HCT116 (cell line): ENCODE results near the gene FAM229A. TPM values are rescaled to one million over a fixed set of nuclear protein-coding genes. Genes with fewer than 3 reads are reported as not detected.
A peak's percentile ranks its signal among the peaks of the same experiment; 100 is the strongest.

Source experiments
- ATAC-seq: fragments of 200-7000 bp; cut with Tn5 transposase; 2 replicates; pipeline ENCODE4 v1.9.1; 2020; ENCODE audit warnings: mild to moderate bottlenecking, moderate library complexity
- BruUV-seq: library from RNA; stranded (reverse); fragments of 400-500 nt; replicated peaks from 2 replicates; lab custom pipeline; 2021; lab: Mats Ljungman, UMichigan
- CTCF ChIA-PET: fragments of 300-600 bp; sonication (Branson Sonifier 250); formaldehyde crosslinking; loops from one replicate; lab custom pipeline; 2021; ENCODE audit warnings: antibody characterized with exemption; lab: Charles Lee
- POLR2A ChIA-PET: fragments of 300-600, 350-600 bp; sonication (Branson Sonifier 250); formaldehyde crosslinking; loops from one replicate; lab custom pipeline; 2021; ENCODE audit warnings: antibody characterized with exemption; lab: Charles Lee
- RAD21 ChIA-PET, 2 experiments: fragments of 300-600 bp; sonication (Branson Sonifier 250); formaldehyde crosslinking; loops; one replicate each; lab custom pipeline; 2023; ENCODE audit warnings: low total read pairs in 2 of 2; ENCODE audit not compliant: uncharacterized antibody in 2 of 2, unreplicated experiment in 2 of 2, low non-redundant PET in 1 of 2; lab: Charles Lee
- DNase-seq: peaks from one replicate; pipeline ENCODE4 v3.0.0-alpha.2; 2010; ENCODE audit warnings: low read depth, low spot score
- H2AFZ ChIP-seq: fragments of 200-600 bp; shearing (Covaris generic), sonication (generic); 2 replicates; pipeline ENCODE4 v1.6.1; 2017; ENCODE audit warnings: low read depth, mixed run types, mixed read lengths, antibody characterized with exemption, low read length; ENCODE audit not compliant: poor library complexity, severe bottlenecking
- H3K27ac ChIP-seq: 2 replicates; pipeline ENCODE4 v1.5.1; 2012; ENCODE audit warnings: low read depth, low read length
- H3K27me3 ChIP-seq: fragments of 200-600 bp; sonication (generic); 2 replicates; pipeline ENCODE4 v1.6.1; 2016; ENCODE audit warnings: mixed run types, low read length, mixed read lengths; ENCODE audit not compliant: insufficient read depth
- H3K36me3 ChIP-seq, 2 experiments: fragments of 200-500 bp in 1 of 2; fragments of 200-600 bp in 1 of 2; sonication (Bioruptor generic) in 1 of 2; sonication (generic) in 1 of 2; 2 replicates each; pipeline versions ENCODE4 v1.5.1 to v1.6.1; 2014 to 2016; ENCODE audit warnings: low read length in 2 of 2, inconsistent platforms in 1 of 2, mixed read lengths in 1 of 2, mixed run types in 1 of 2; ENCODE audit not compliant: insufficient read depth in 2 of 2, control insufficient read depth in 1 of 2
- H3K4me1 ChIP-seq, 2 experiments: fragments of 200-600 bp in 1 of 2; sonication (generic) in 1 of 2; 2 replicates each; pipeline versions ENCODE4 v1.5.1 to v1.6.1; 2012 to 2017; ENCODE audit warnings: low read length in 2 of 2, inconsistent platforms in 1 of 2, mild to moderate bottlenecking in 1 of 2, mixed read lengths in 1 of 2, mixed run types in 1 of 2, moderate library complexity in 1 of 2; ENCODE audit not compliant: insufficient read depth in 2 of 2, control insufficient read depth in 1 of 2
- H3K4me2 ChIP-seq: fragments of 200-600 bp; sonication (generic); 2 replicates; pipeline ENCODE4 v1.6.1; 2017; ENCODE audit warnings: mixed run types, low read length, mixed read lengths
- H3K4me3 ChIP-seq, 2 experiments: fragments of 200-600 bp in 1 of 2; sonication (generic) in 1 of 2; replicated peaks in 1 of 2; 2 replicates each; pipeline ENCODE4 v1.5.1; 2011 to 2016; ENCODE audit warnings: low read length in 2 of 2, control low read depth in 1 of 2, low read depth in 1 of 2, mild to moderate bottlenecking in 1 of 2, mixed read lengths in 1 of 2, mixed run types in 1 of 2
- H3K79me2 ChIP-seq: fragments of 200-600 bp; sonication (generic); 2 replicates; pipeline ENCODE4 v1.6.1; 2017; ENCODE audit warnings: mild to moderate bottlenecking, mixed run types, low read length, moderate library complexity, mixed read lengths; ENCODE audit not compliant: insufficient read depth
- H3K9ac ChIP-seq: fragments of 200-600 bp; sonication (generic); 2 replicates; pipeline ENCODE4 v1.6.1; 2016; ENCODE audit warnings: low read length, mixed read lengths
- H3K9me2 ChIP-seq: fragments of 200-600 bp; sonication (generic), shearing (Covaris generic); 2 replicates; pipeline ENCODE4 v1.6.1; 2017; ENCODE audit warnings: mixed run types, mild to moderate bottlenecking, moderate library complexity; ENCODE audit not compliant: insufficient read depth
- H3K9me3 ChIP-seq, 2 experiments: fragments of 200-500 bp in 1 of 2; fragments of 200-600 bp in 1 of 2; sonication (Bioruptor generic) in 1 of 2; sonication (generic) in 1 of 2; 2 replicates each; pipeline ENCODE4 v1.6.1; 2014 to 2017; ENCODE audit warnings: low read length in 2 of 2, mixed read lengths in 2 of 2, inconsistent platforms in 1 of 2, low read depth in 1 of 2, mild to moderate bottlenecking in 1 of 2, mixed run types in 1 of 2, moderate library complexity in 1 of 2; ENCODE audit not compliant: control insufficient read depth in 1 of 2, insufficient read depth in 1 of 2
- H4K20me1 ChIP-seq: fragments of 200-600 bp; sonication (generic), shearing (Covaris generic); 2 replicates; pipeline ENCODE4 v1.6.1; 2017; ENCODE audit warnings: mixed run types, mild to moderate bottlenecking, moderate library complexity; ENCODE audit not compliant: insufficient read depth
- ATF3 ChIP-seq: IDR thresholded peaks from 2 replicates; pipeline ENCODE4 v1.6.1; 2012
- CEBPB ChIP-seq: IDR thresholded peaks from 2 replicates; pipeline ENCODE4 v1.6.1; 2012; ENCODE audit warnings: low read depth
- CTCF ChIP-seq, 3 experiments: fragments of 200-600 bp in 1 of 3; sonication (generic) in 1 of 3; IDR thresholded peaks in 2 of 3; conservative IDR thresholded peaks in 1 of 3; 2 replicates each; pipeline ENCODE4 v1.5.1; 2012 to 2017; ENCODE audit warnings: low read depth in 2 of 3, low read length in 2 of 3, antibody characterized with exemption in 1 of 3, borderline replicate concordance in 1 of 3, control low read depth in 1 of 3, mild to moderate bottlenecking in 1 of 3, mixed read lengths in 1 of 3, mixed run types in 1 of 3, moderate library complexity in 1 of 3; ENCODE audit not compliant: insufficient read depth in 1 of 3
- EGR1 ChIP-seq: IDR thresholded peaks from 2 replicates; pipeline ENCODE4 v1.6.1; 2012; ENCODE audit warnings: low read depth
- ELF1 ChIP-seq: IDR thresholded peaks from 2 replicates; pipeline ENCODE4 v1.6.1; 2012; ENCODE audit warnings: low read depth, borderline replicate concordance
- EZH2 ChIP-seq: fragments of 200-600 bp; sonication (generic); IDR thresholded peaks from 2 replicates; pipeline ENCODE4 v1.6.1; 2017; ENCODE audit warnings: antibody characterized with exemption, mixed run types
- EZH2phosphoT487 ChIP-seq: fragments of 200-600 bp; IDR thresholded peaks from 2 replicates; pipeline ENCODE4 v1.6.1; 2018; ENCODE audit warnings: antibody characterized with exemption, borderline replicate concordance
- FOSL1 ChIP-seq: IDR thresholded peaks from 2 replicates; pipeline ENCODE4 v1.6.1; 2012; ENCODE audit warnings: low read depth
- MAX ChIP-seq: IDR thresholded peaks from 2 replicates; pipeline ENCODE4 v1.6.1; 2012
- POLR2A ChIP-seq: IDR thresholded peaks from 2 replicates; pipeline ENCODE4 v1.7.0; 2011; ENCODE audit warnings: borderline replicate concordance; ENCODE audit not compliant: insufficient read depth, insufficient read length; ENCODE audit errors: extremely low read depth
- POLR2AphosphoS5 ChIP-seq: IDR thresholded peaks from 2 replicates; pipeline ENCODE4 v1.6.1; 2011; ENCODE audit warnings: mild to moderate bottlenecking, low read depth, low read length, moderate library complexity
- REST ChIP-seq: IDR thresholded peaks from 2 replicates; pipeline ENCODE4 v1.6.1; 2012; ENCODE audit warnings: low read depth
- SIN3A ChIP-seq: IDR thresholded peaks from 2 replicates; pipeline ENCODE4 v1.6.1; 2012; ENCODE audit warnings: low read depth
- SP1 ChIP-seq: IDR thresholded peaks from 2 replicates; pipeline ENCODE4 v1.6.1; 2012; ENCODE audit warnings: low read depth
- SRF ChIP-seq: IDR thresholded peaks from 2 replicates; pipeline ENCODE4 v1.6.1; 2012; ENCODE audit warnings: low read depth
- TCF7L2 ChIP-seq: IDR thresholded peaks from 2 replicates; pipeline ENCODE4 v1.7.0; 2011; ENCODE audit warnings: borderline replicate concordance, inconsistent platforms; ENCODE audit not compliant: insufficient read depth, insufficient read length; ENCODE audit errors: extremely low read depth
- YY1 ChIP-seq: IDR thresholded peaks from 2 replicates; pipeline ENCODE4 v1.6.1; 2011; ENCODE audit warnings: low read length, low read depth, moderate library complexity, mild to moderate bottlenecking; ENCODE audit not compliant: insufficient replicate concordance; ENCODE audit errors: extremely low read depth
- ZBTB33 ChIP-seq: IDR thresholded peaks from 2 replicates; pipeline ENCODE4 v1.6.1; 2011; ENCODE audit warnings: mild to moderate bottlenecking, low read length, moderate library complexity; ENCODE audit not compliant: insufficient replicate concordance; ENCODE audit errors: extremely low read depth
- ZNF274 ChIP-seq: fragments of 200-500 bp; sonication (Bioruptor generic); IDR thresholded peaks from 2 replicates; pipeline ENCODE4 v1.6.1; 2014; ENCODE audit warnings: mild to moderate bottlenecking, low read depth, low read length, inconsistent platforms
- intact Hi-C: fragments of 100-400 bp; cut with micrococcal nuclease; formaldehyde crosslinking; loops from 2 replicates; pipeline ENCODE4 v1.10.0; 2022
- total RNA-seq: library from RNA; stranded (reverse); gene quantifications from one replicate; pipeline ENCODE4 v1.2.1, GENCODE V29; 2021; ENCODE audit not compliant: unreplicated experiment

The FAM229A gene
- total RNA-seq, 1 experiment from 2014 or later = 16.1 TPM

- intact Hi-C loops = no loop called here
- TF ChIP-seq ZBTB33 = no peak
- no peak for TF ChIP-seq FOSL1
- TF ChIP-seq EZH2phosphoT487 = no peak
- TF ChIP-seq POLR2AphosphoS5 = no peak
- no peak for TF ChIP-seq YY1
- TF ChIP-seq POLR2A = no peak
- no peak for TF ChIP-seq CTCF (IDR thresholded peaks at IDR 0.05 in 2 of 3, conservative IDR thresholded peaks at IDR 0.05 in 1 of 3; ENCODE audit: borderline replicate concordance in 1 of 3, insufficient read depth in 1 of 3, low read depth in 2 of 3, low read length in 2 of 3)
- no peak for TF ChIP-seq SRF
- TF ChIP-seq EGR1 = no peak
- no peak for TF ChIP-seq ZNF274
- TF ChIP-seq REST = no peak
- TF ChIP-seq SIN3A = no peak
- TF ChIP-seq SP1 = no peak
- TF ChIP-seq ATF3 = no peak
- no peak for TF ChIP-seq EZH2
- no peak for TF ChIP-seq ELF1
- TF ChIP-seq MAX = no peak
- no peak for TF ChIP-seq TCF7L2
- no peak for TF ChIP-seq CEBPB
Measured at GRCh38 chr1:32331549-32331948, 30.7 kb downstream of the FAM229A start.

More at GRCh38 chr1:32331549-32331948, 30.7 kb downstream of the FAM229A start:
- ChIA-PET CTCF (interaction anchor here (0.6 kb wide), 1 partner anchor 40 kb away, joined by 7 read pairs; the partner anchor contains the start of gene HDAC1), POLR2A (interaction anchor here (1.7 kb wide), 1 partner anchor 39 kb away, joined by 3 read pairs; the partner anchor contains the start of gene HDAC1), RAD21 (no interaction called here)
- BruUV-seq = no TSS peak
- Histone ChIP-seq H3K9me3 (no peaks in the 10 kb centered on the region), H2AFZ (no peak overlapping the region), H3K4me3 (no peak overlapping the region), H3K79me2 (peaks cover 24% of the 10 kb centered on the region), H4K20me1 (no peaks in the 10 kb centered on the region), H3K9ac (no peak overlapping the region), H3K27ac (peak overlapping the region; percentile 34), H3K4me1 (peaks cover 21 to 42% of the 10 kb centered on the region in 2 experiments), H3K36me3 (peaks cover 25 to 49% of the 10 kb centered on the region in 2 experiments), H3K9me2 (no peaks in the 10 kb centered on the region), H3K27me3 (no peaks in the 10 kb centered on the region), H3K4me2 (peak overlapping the region; percentile 56; the same call in 1 of the 2 replicates)
- ATAC-seq = no peak
- no peak for DNase-seq
